Measurements from ENCODE around the gene IL31RA.

IL31RA gene

GRCh38 chr5:55856516-55857246 lies 5.5 kb downstream of the IL31RA start:
- no peaks in the 10 kb centered on the region for H3K27me3 ChIP-seq (ENCODE audit: low read length)
- H3K36me3 ChIP-seq (ENCODE audit: low read length): no peaks in the 10 kb centered on the region
- H3K9ac ChIP-seq (ENCODE audit: low read length): no peak overlapping the region
- no peak overlapping the region for H2AFZ ChIP-seq (ENCODE audit: low read depth, low read length, severe bottlenecking)
- no peaks in the 10 kb centered on the region for H4K20me1 ChIP-seq (ENCODE audit: low read depth, low read length)
- no peaks in the 10 kb centered on the region for H3F3A ChIP-seq (ENCODE audit: insufficient read depth)
- H3K4me3 ChIP-seq (ENCODE audit: insufficient read depth, low read length, poor library complexity, severe bottlenecking): no peak overlapping the region
- no peak overlapping the region for H3K27ac ChIP-seq (ENCODE audit: low read depth, low read length)
- no peaks in the 10 kb centered on the region for H3K9me3 ChIP-seq (ENCODE audit: insufficient read depth, low read length)
- H3K9me2 ChIP-seq (replicated peaks; ENCODE audit: insufficient read depth, low read length): no peaks in the 10 kb centered on the region
- TF ChIP-seq EZH2phosphoT487 (conservative IDR thresholded peaks at IDR 0.05; ENCODE audit: low read length): no peak
- TF ChIP-seq CTCF (IDR thresholded peaks at IDR 0.05; ENCODE audit: insufficient read depth, low read length, poor library complexity, severe bottlenecking): no peak
- no peak overlapping the region for H3K4me2 ChIP-seq (ENCODE audit: low read depth, low read length, poor library complexity, severe bottlenecking)
- no peaks in the 10 kb centered on the region for H3K79me2 ChIP-seq (ENCODE audit: insufficient read depth, low read length)

GRCh38 chr5:55857247-55857640 lies 6.1 kb downstream of the IL31RA start:
- Histone ChIP-seq H3K4me3 (ENCODE audit: insufficient read depth, low read length, poor library complexity, severe bottlenecking) (no peak overlapping the region), H3K27ac (ENCODE audit: low read depth, low read length) (no peak overlapping the region), H3K4me2 (ENCODE audit: low read depth, low read length, poor library complexity, severe bottlenecking) (no peak overlapping the region), H4K20me1 (ENCODE audit: low read depth, low read length) (no peaks in the 10 kb centered on the region), H3K9me3 (ENCODE audit: insufficient read depth, low read length) (no peaks in the 10 kb centered on the region), H3K27me3 (ENCODE audit: low read length) (no peaks in the 10 kb centered on the region), H3F3A (ENCODE audit: insufficient read depth) (no peaks in the 10 kb centered on the region), H3K9ac (ENCODE audit: low read length) (no peak overlapping the region), H2AFZ (ENCODE audit: low read depth, low read length, severe bottlenecking) (no peak overlapping the region), H3K79me2 (ENCODE audit: insufficient read depth, low read length) (no peaks in the 10 kb centered on the region), H3K36me3 (ENCODE audit: low read length) (no peaks in the 10 kb centered on the region), H3K9me2 (replicated peaks; ENCODE audit: insufficient read depth, low read length) (no peaks in the 10 kb centered on the region)
- TF ChIP-seq EZH2phosphoT487 (conservative IDR thresholded peaks at IDR 0.05; ENCODE audit: low read length): no peak

DNA sequence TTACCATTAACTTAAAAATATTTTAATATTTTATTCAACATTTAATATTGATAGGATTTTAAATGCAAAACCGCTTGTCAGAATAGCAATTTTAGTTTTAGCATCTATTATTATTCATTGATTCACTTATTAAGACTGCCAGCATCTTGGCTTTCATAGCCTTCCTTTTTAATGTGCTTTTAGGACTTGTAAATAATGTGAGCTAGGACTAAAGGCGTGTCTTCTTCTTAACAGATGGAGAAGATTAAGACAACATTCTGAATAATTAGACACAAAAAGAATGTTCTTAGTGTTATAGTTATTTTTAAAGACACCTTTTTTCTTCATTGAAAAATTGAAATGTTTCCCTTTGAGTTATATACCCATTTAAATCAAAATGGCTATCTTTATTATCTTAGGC lies 6.9 kb downstream of the IL31RA start:
- no peak for TF ChIP-seq EZH2phosphoT487 (conservative IDR thresholded peaks at IDR 0.05; ENCODE audit: low read length)
- no peak for TF ChIP-seq CTCF (IDR thresholded peaks at IDR 0.05; ENCODE audit: insufficient read depth, low read length, poor library complexity, severe bottlenecking)
- Histone ChIP-seq H2AFZ (ENCODE audit: low read depth, low read length, severe bottlenecking) (no peak overlapping the region), H3K9me3 (ENCODE audit: insufficient read depth, low read length) (no peaks in the 10 kb centered on the region), H3K4me3 (ENCODE audit: insufficient read depth, low read length, poor library complexity, severe bottlenecking) (no peak overlapping the region), H3K9ac (ENCODE audit: low read length) (no peak overlapping the region), H3K27ac (ENCODE audit: low read depth, low read length) (no peak overlapping the region), H3K9me2 (replicated peaks; ENCODE audit: insufficient read depth, low read length) (no peaks in the 10 kb centered on the region), H4K20me1 (ENCODE audit: low read depth, low read length) (no peaks in the 10 kb centered on the region), H3K27me3 (ENCODE audit: low read length) (no peaks in the 10 kb centered on the region), H3K4me2 (ENCODE audit: low read depth, low read length, poor library complexity, severe bottlenecking) (no peak overlapping the region), H3K36me3 (ENCODE audit: low read length) (no peaks in the 10 kb centered on the region), H3K79me2 (ENCODE audit: insufficient read depth, low read length) (no peaks in the 10 kb centered on the region), H3F3A (ENCODE audit: insufficient read depth) (no peaks in the 10 kb centered on the region)

DNA sequence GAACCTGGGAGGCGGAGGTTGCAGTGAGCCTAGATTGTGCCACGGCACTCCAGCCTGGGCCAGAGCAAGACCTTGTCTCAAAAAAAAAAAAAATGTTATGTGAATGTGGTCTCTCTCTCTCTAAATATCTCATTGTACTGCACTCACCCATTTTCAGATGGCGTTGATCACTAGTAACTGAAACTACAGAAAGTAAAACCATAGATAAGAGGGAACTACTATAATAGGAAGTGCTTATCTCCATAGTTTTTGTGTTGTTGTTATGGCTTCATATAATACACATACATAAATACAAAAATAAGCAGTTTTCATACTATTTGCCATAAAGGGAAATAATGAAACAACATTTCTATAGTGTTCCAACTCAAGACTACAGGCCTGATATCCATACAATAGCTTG lies 9.1 kb downstream of the IL31RA start:
- H4K20me1 ChIP-seq (ENCODE audit: low read depth, low read length): no peaks in the 10 kb centered on the region
- H3K9me3 ChIP-seq (ENCODE audit: insufficient read depth, low read length): no peaks in the 10 kb centered on the region
- no peaks in the 10 kb centered on the region for H3K9me2 ChIP-seq (replicated peaks; ENCODE audit: insufficient read depth, low read length)
- TF ChIP-seq CTCF (IDR thresholded peaks at IDR 0.05; ENCODE audit: insufficient read depth, low read length, poor library complexity, severe bottlenecking) (no peak), EZH2phosphoT487 (conservative IDR thresholded peaks at IDR 0.05; ENCODE audit: low read length) (no peak)
- H3K9ac ChIP-seq (ENCODE audit: low read length): no peak overlapping the region
- H3K27ac ChIP-seq (ENCODE audit: low read depth, low read length): no peak overlapping the region
- no peaks in the 10 kb centered on the region for H3K27me3 ChIP-seq (ENCODE audit: low read length)
- H3K4me3 ChIP-seq (ENCODE audit: insufficient read depth, low read length, poor library complexity, severe bottlenecking): no peak overlapping the region
- no peaks in the 10 kb centered on the region for H3K36me3 ChIP-seq (ENCODE audit: low read length)
- no peak overlapping the region for H2AFZ ChIP-seq (ENCODE audit: low read depth, low read length, severe bottlenecking)
- H3K79me2 ChIP-seq (ENCODE audit: insufficient read depth, low read length): no peaks in the 10 kb centered on the region
- no peaks in the 10 kb centered on the region for H3F3A ChIP-seq (ENCODE audit: insufficient read depth)
- H3K4me2 ChIP-seq (ENCODE audit: low read depth, low read length, poor library complexity, severe bottlenecking): no peak overlapping the region

Measured in SU-DHL-6 (cell line).